HG02970 (cell line): Measurements from ENCODE around the gene ETV6.
"Not testable (repeated sequence)": the region's sequence is repeated elsewhere in the genome, so short reads cannot be mapped to it uniquely, and the experiment has no call there.

Experiments used
- ATAC-seq: cut with Tn5 transposase; IDR thresholded peaks from one replicate; pipeline ENCODE4 v1.9.1; 2021; ENCODE audit warnings: mild to moderate bottlenecking, moderate library complexity, moderate number of reproducible peaks; ENCODE audit not compliant: unreplicated experiment, low FRiP score

Gene ETV6

GRCh38 chr12:11895421-11896078, 246.1 kb downstream of the ETV6 start:
- no peak for ATAC-seq

- no peak for ATAC-seq
Observed at GRCh38 chr12:11896417-11896929, 247.0 kb downstream of the ETV6 start.

- no peak for ATAC-seq
Observed at GRCh38 chr12:11897923-11898322, 248.4 kb downstream of the ETV6 start.

- ATAC-seq, result no peak
Observed at GRCh38 chr12:11901701-11902524, 252.4 kb downstream of the ETV6 start.

- ATAC-seq, result no peak
Observed at GRCh38 chr12:11902525-11902875, 253.0 kb downstream of the ETV6 start.

GRCh38 chr12:11904124-11904523, 254.7 kb downstream of the ETV6 start:
- ATAC-seq, result no peak

- ATAC-seq, result no peak
Observed at GRCh38 chr12:11905534-11905933, 256.1 kb downstream of the ETV6 start.

GRCh38 chr12:11906286-11906935, 256.9 kb downstream of the ETV6 start:
- no peak for ATAC-seq

- no peak for ATAC-seq
Observed at GRCh38 chr12:11907625-11908024, 258.2 kb downstream of the ETV6 start.

- not testable (repeated sequence) for ATAC-seq
Observed at GRCh38 chr12:11909406-11909805, 259.9 kb downstream of the ETV6 start.

- ATAC-seq, result no peak
Observed at GRCh38 chr12:11916113-11916512, 266.6 kb downstream of the ETV6 start.

GRCh38 chr12:11916771-11917170, 267.3 kb downstream of the ETV6 start:
- no peak for ATAC-seq

GRCh38 chr12:11917501-11917900, 268.0 kb downstream of the ETV6 start:
- ATAC-seq, result no peak

- ATAC-seq, result no peak
Observed at GRCh38 chr12:11920231-11920630, 270.8 kb downstream of the ETV6 start.

- ATAC-seq, result no peak
Observed at GRCh38 chr12:11922361-11922760, 272.9 kb downstream of the ETV6 start.

- ATAC-seq, result no peak
Observed at GRCh38 chr12:11923067-11923466, 273.6 kb downstream of the ETV6 start.

- ATAC-seq, result no peak
Observed at GRCh38 chr12:11927286-11927935, 277.9 kb downstream of the ETV6 start.

GRCh38 chr12:11929714-11930113, 280.2 kb downstream of the ETV6 start:
- no peak for ATAC-seq

- ATAC-seq, result no peak
Observed at GRCh38 chr12:11939223-11939622, 289.7 kb downstream of the ETV6 start.

GRCh38 chr12:11941606-11942337, 292.3 kb downstream of the ETV6 start:
- no peak for ATAC-seq
